Body of pancreas (tissue), 4 donors: ENCODE measurements around the gene ZSWIM6. TPM values are rescaled to one million over a fixed set of nuclear protein-coding genes. Genes with fewer than 3 reads are reported as not detected.

Experiments used
- ATAC-seq: fragments of 150-250 bp; one replicate; pipeline ENCODE4 v1.9.1; 2016
- DNase-seq, 4 donors: peaks; one replicate each; pipeline ENCODE4 v3.0.0-alpha.2; 2019
- H3K27ac ChIP-seq, 4 donors: fragments of 200-600 bp; sonication (generic); 1 replicate in 3 of 4; 2 replicates in 1 of 4; pipeline versions ENCODE4 v1.5.1 to v1.6.1; 2016 to 2019; ENCODE audit warnings: mild to moderate bottlenecking in 1 of 4, mixed read lengths in 1 of 4, moderate library complexity in 1 of 4
- H3K27me3 ChIP-seq, 2 donors: fragments of 200-600 bp; sonication (generic); one replicate each; pipeline ENCODE4 v1.6.0; 2016; ENCODE audit warnings: mild to moderate bottlenecking in 1 of 2
- H3K36me3 ChIP-seq, 2 donors: fragments of 200-600 bp; sonication (generic); replicated peaks in 1 of 2; 2 replicates each; pipeline ENCODE4 v1.5.1; 2016; ENCODE audit warnings: low read depth in 2 of 2; ENCODE audit not compliant: insufficient read depth in 1 of 2
- H3K4me1 ChIP-seq: fragments of 200-600 bp; sonication (generic); one replicate; pipeline ENCODE4 v1.6.0; 2016
- H3K4me3 ChIP-seq, 2 donors: fragments of 200-600 bp; sonication (generic); 1 replicate in 1 of 2; 2 replicates in 1 of 2; pipeline ENCODE4 v1.5.1; 2016 to 2019
- H3K9me3 ChIP-seq, 3 donors: fragments of 200-600 bp; sonication (generic); 1 replicate in 2 of 3; 2 replicates in 1 of 3; pipeline ENCODE4 v1.5.1; 2016
- CTCF ChIP-seq, 7 experiments: fragments of 450-650 bp in 4 of 7; fragments of 200-600 bp in 3 of 7; sonication (generic) in 3 of 7; IDR thresholded peaks; one replicate each; pipeline ENCODE4 v1.5.1; 2016 to 2019; ENCODE audit warnings: antibody characterized with exemption in 7 of 7
- POLR2A ChIP-seq, 3 donors: fragments of 450-650 bp; IDR thresholded peaks; one replicate each; pipeline ENCODE4 v1.6.1; 2016; ENCODE audit warnings: antibody characterized with exemption in 3 of 3, mild to moderate bottlenecking in 2 of 3
- WGBS, 2 donors: methylation state at CpG; one replicate each; pipeline ENCODE4 v1.1.5; 2017; 5-methylcytosine and 5-hydroxymethylcytosine counted together
- intact Hi-C: fragments of 100-400 bp; cut with DNase I; formaldehyde crosslinking; loops from one replicate; pipeline ENCODE4 v1.15.1; 2023
- total RNA-seq, 2 donors: library from RNA; depleted of rRNA; stranded (reverse); fragments of >200 nt; gene quantifications; one replicate each; pipeline ENCODE4 v1.1.0, GENCODE V29; 2016

Gene ZSWIM6
- total RNA-seq, 2 donors from 2014 or later: 5.9 to 8.8 TPM

GRCh38 chr5:61394793-61395192, 62.7 kb downstream of the ZSWIM6 start:
- H3K27ac ChIP-seq: no peak overlapping the region
- peaks cover 2% of the 10 kb centered on the region for H3K4me1 ChIP-seq
- no peaks in the 10 kb centered on the region for H3K9me3 ChIP-seq
- TF ChIP-seq POLR2A (IDR thresholded peaks at IDR 0.05) (no peak), CTCF (IDR thresholded peaks at IDR 0.05) (no peak)
- WGBS, 2 donors: 90 to 97% methylated on average over 2 of the region's 2 CpGs
- H3K27me3 ChIP-seq: no peaks in the 10 kb centered on the region
- intact Hi-C loops: no loop called here
- DNase-seq: no peak
- H3K36me3 ChIP-seq: no peaks in the 10 kb centered on the region
- H3K4me3 ChIP-seq: no peak overlapping the region
- no peak for ATAC-seq

GRCh38 chr5:61397238-61397637, 65.2 kb downstream of the ZSWIM6 start:
- Histone ChIP-seq H3K4me3 (no peak overlapping the region), H3K36me3 (no peaks in the 10 kb centered on the region), H3K4me1 (peaks cover 14% of the 10 kb centered on the region), H3K27me3 (no peaks in the 10 kb centered on the region), H3K27ac (no peak overlapping the region), H3K9me3 (no peaks in the 10 kb centered on the region)
- no peak for TF ChIP-seq POLR2A (IDR thresholded peaks at IDR 0.05)
- no peak for TF ChIP-seq CTCF (IDR thresholded peaks at IDR 0.05)
- ATAC-seq (no peak), DNase-seq (no peak)
- 33 to 53% methylated on average over 1 of the region's 1 CpG for WGBS, 2 donors
- intact Hi-C loops: no loop called here

GRCh38 chr5:61397937-61398336, 65.9 kb downstream of the ZSWIM6 start:
- WGBS, 2 donors: 90 to 94% methylated on average over 2 of the region's 2 CpGs
- no peaks in the 10 kb centered on the region for H3K27me3 ChIP-seq
- H3K36me3 ChIP-seq: no peaks in the 10 kb centered on the region
- no peak for ATAC-seq
- TF ChIP-seq POLR2A (IDR thresholded peaks at IDR 0.05) (no peak), CTCF (IDR thresholded peaks at IDR 0.05) (no peak)
- peaks cover 21% of the 10 kb centered on the region for H3K4me1 ChIP-seq
- no peak overlapping the region for H3K27ac ChIP-seq
- H3K4me3 ChIP-seq: no peak overlapping the region
- DNase-seq: no peak
- no peaks in the 10 kb centered on the region for H3K9me3 ChIP-seq
- intact Hi-C loops: no loop called here

- no peak overlapping the region for H3K27ac ChIP-seq
- WGBS, 2 donors: 53 to 60% methylated on average over 4 of the region's 4 CpGs
- ATAC-seq: no peak
- no peaks in the 10 kb centered on the region for H3K27me3 ChIP-seq
- peaks cover 23% of the 10 kb centered on the region for H3K4me1 ChIP-seq
- no peaks in the 10 kb centered on the region for H3K36me3 ChIP-seq
- no peaks in the 10 kb centered on the region for H3K9me3 ChIP-seq
- DNase-seq: no peak
- H3K4me3 ChIP-seq: no peak overlapping the region
- TF ChIP-seq CTCF (IDR thresholded peaks at IDR 0.05) (no peak), POLR2A (IDR thresholded peaks at IDR 0.05) (no peak)
- intact Hi-C loops: no loop called here
These were observed 66.4 kb downstream of the ZSWIM6 start for GRCh38 chr5:61398440-61398839.

GRCh38 chr5:61399679-61400078, 67.6 kb downstream of the ZSWIM6 start:
- Histone ChIP-seq H3K4me3 (no peak overlapping the region), H3K27ac (no peak overlapping the region), H3K36me3 (no peaks in the 10 kb centered on the region), H3K9me3 (no peaks in the 10 kb centered on the region), H3K27me3 (no peaks in the 10 kb centered on the region), H3K4me1 (peaks cover 23% of the 10 kb centered on the region)
- no peak for ATAC-seq
- TF ChIP-seq POLR2A (IDR thresholded peaks at IDR 0.05): no peak
- TF ChIP-seq CTCF (IDR thresholded peaks at IDR 0.05): no peak
- 50 to 59% methylated on average over 5 of the region's 5 CpGs for WGBS, 2 donors
- intact Hi-C loops: loop anchor here (10.0 kb wide), 1 partner anchor 65 kb away; the partner anchor contains the start of gene ZSWIM6
- DNase-seq: no peak
